Endothelial cell of umbilical vein (primary cell): ENCODE data around the gene ABCG4. TPM values are rescaled to one million over a fixed set of nuclear protein-coding genes. Genes with fewer than 3 reads are reported as not detected.

Experiments
- BruUV-seq: library from RNA; stranded (reverse); fragments of 400-500 nt; replicated peaks from 2 replicates; lab custom pipeline; 2021; lab: Mats Ljungman, UMichigan
- CTCF ChIA-PET: fragments of 300-600, 350-600 bp; sonication (Branson Sonifier 250); formaldehyde crosslinking; loops from one replicate; lab custom pipeline; 2021; ENCODE audit warnings: antibody characterized with exemption, inconsistent platforms; lab: Charles Lee
- POLR2A ChIA-PET: fragments of 300-600, 350-600 bp; sonication (Branson Sonifier 250); formaldehyde crosslinking; loops from one replicate; lab custom pipeline; 2021; ENCODE audit warnings: antibody characterized with exemption, inconsistent platforms; lab: Charles Lee
- DNase-seq: peaks from one replicate; pipeline ENCODE4 v3.0.0-alpha.2; 2011; ENCODE audit warnings: low read depth, low spot score
- FAIRE-seq: peaks from 2 replicates; lab custom pipeline; 2011; peaks lifted over from hg19 to GRCh38; lab: Jason Lieb, UNC
- H2AFZ ChIP-seq: 2 replicates; pipeline ENCODE4 v1.6.0; 2012; ENCODE audit warnings: low read depth, low read length, control low read depth, inconsistent platforms
- H3K27ac ChIP-seq: 2 replicates; pipeline ENCODE4 v1.5.1; 2011; ENCODE audit warnings: low read depth, mild to moderate bottlenecking, control low read depth, low read length, moderate library complexity; ENCODE audit not compliant: insufficient read depth
- H3K27me3 ChIP-seq, 2 experiments: 2 replicates each; pipeline versions ENCODE4 v1.6.0 to v1.6.1; 2011; ENCODE audit warnings: low read length in 2 of 2, mixed read lengths in 1 of 2; ENCODE audit not compliant: control insufficient read depth in 2 of 2, insufficient read depth in 2 of 2
- H3K36me3 ChIP-seq, 2 experiments: 2 replicates in 1 of 2; 3 replicates in 1 of 2; pipeline ENCODE4 v1.5.1; 2011; ENCODE audit warnings: low read length in 2 of 2, mild to moderate bottlenecking in 1 of 2, moderate library complexity in 1 of 2; ENCODE audit not compliant: control insufficient read depth in 2 of 2, insufficient read depth in 2 of 2; ENCODE audit errors: extremely low read depth in 1 of 2
- H3K4me1 ChIP-seq: 3 replicates; pipeline ENCODE4 v1.5.1; 2011; ENCODE audit warnings: mild to moderate bottlenecking, low read length; ENCODE audit not compliant: control insufficient read depth, insufficient read depth; ENCODE audit errors: extremely low read depth
- H3K4me2 ChIP-seq: 2 replicates; pipeline ENCODE4 v1.6.1; 2011; ENCODE audit warnings: low read length, control low read depth, mixed read lengths; ENCODE audit not compliant: insufficient read depth
- H3K4me3 ChIP-seq, 3 experiments: fragments of 200-600 bp in 1 of 3; sonication (generic), shearing (Covaris generic) in 1 of 3; replicated peaks in 1 of 3; 2 replicates each; pipeline ENCODE4 v1.5.1; 2011 to 2016; ENCODE audit warnings: control low read depth in 3 of 3, low read length in 3 of 3, mild to moderate bottlenecking in 2 of 3, inconsistent platforms in 1 of 3, low read depth in 1 of 3, moderate library complexity in 1 of 3; ENCODE audit not compliant: insufficient read depth in 1 of 3
- H3K79me2 ChIP-seq: 2 replicates; pipeline ENCODE4 v1.6.0; 2012; ENCODE audit warnings: low read length, inconsistent platforms; ENCODE audit not compliant: control insufficient read depth, insufficient read depth
- H3K9ac ChIP-seq: replicated peaks from 2 replicates; pipeline ENCODE3; 2011; ENCODE audit warnings: low read length, control low read depth; ENCODE audit not compliant: insufficient read depth; ENCODE audit errors: extremely low read depth
- H3K9me1 ChIP-seq: replicated peaks from 3 replicates; pipeline ENCODE4 v1.6.0; 2011; ENCODE audit warnings: mild to moderate bottlenecking, low read length; ENCODE audit not compliant: control insufficient read depth, insufficient read depth; ENCODE audit errors: extremely low read depth
- H3K9me3 ChIP-seq: replicated peaks from 2 replicates; pipeline ENCODE4 v1.5.1; 2012; ENCODE audit warnings: low read length, inconsistent platforms; ENCODE audit not compliant: control insufficient read depth, insufficient read depth
- H4K20me1 ChIP-seq: replicated peaks from 2 replicates; pipeline ENCODE3; 2011; ENCODE audit warnings: mild to moderate bottlenecking, low read length; ENCODE audit not compliant: control insufficient read depth, insufficient read depth; ENCODE audit errors: extremely low read depth
- CTCF ChIP-seq, 2 donors: IDR thresholded peaks; 1 replicate in 1 of 2; 2 replicates in 1 of 2; pipeline ENCODE4 v1.5.1; 2011; ENCODE audit warnings: low read length in 2 of 2, mild to moderate bottlenecking in 2 of 2, moderate library complexity in 2 of 2, control low read depth in 1 of 2, inconsistent platforms in 1 of 2, low read depth in 1 of 2; ENCODE audit not compliant: insufficient read depth in 1 of 2; ENCODE audit errors: extremely low read depth in 1 of 2
- EZH2 ChIP-seq: IDR thresholded peaks from 2 replicates; pipeline ENCODE4 v1.6.1; 2012; ENCODE audit warnings: borderline replicate concordance, low read depth, mild to moderate bottlenecking, moderate library complexity, low read length, inconsistent platforms; ENCODE audit not compliant: severe bottlenecking
- FOS ChIP-seq: IDR thresholded peaks from 2 replicates; pipeline ENCODE4 v1.6.1; 2011; ENCODE audit warnings: mild to moderate bottlenecking, low read length, moderate library complexity, borderline replicate concordance; ENCODE audit not compliant: insufficient read depth
- GATA2 ChIP-seq: IDR thresholded peaks from 2 replicates; pipeline ENCODE4 v1.7.0; 2011; ENCODE audit warnings: low read depth, mild to moderate bottlenecking, moderate library complexity, mixed read lengths, low read length; ENCODE audit not compliant: insufficient read length, insufficient read depth
- JUN ChIP-seq: IDR thresholded peaks from 2 replicates; pipeline ENCODE4 v1.6.1; 2011; ENCODE audit warnings: borderline replicate concordance, low read depth; ENCODE audit not compliant: insufficient read length, insufficient read depth
- MYC ChIP-seq: IDR thresholded peaks from one replicate; pipeline ENCODE4 v1.6.1; 2011; ENCODE audit warnings: mild to moderate bottlenecking, low read depth, low read length
- POLR2A ChIP-seq: IDR thresholded peaks from 2 replicates; pipeline ENCODE4 v1.6.1; 2012; ENCODE audit warnings: low read depth, mild to moderate bottlenecking, control low read depth, low read length
- POLR2AphosphoS5 ChIP-seq: IDR thresholded peaks from 2 replicates; pipeline ENCODE4 v1.6.1; 2012; ENCODE audit warnings: low read depth, mild to moderate bottlenecking, control low read depth, low read length, moderate library complexity; ENCODE audit not compliant: insufficient read depth
- dilution Hi-C: fragments of 300-500 bp; cut with MboI; formaldehyde crosslinking; loops from one replicate; pipeline ENCODE4 v1.15.0; 2019; ENCODE audit warnings: low sequenced_read_pairs; ENCODE audit not compliant: extremely low pct_ligation_motif_present
- intact Hi-C: fragments of 100-400 bp; cut with micrococcal nuclease; formaldehyde crosslinking; loops from one replicate; pipeline ENCODE4 v1.10.0; 2022
- polyA plus RNA-seq, 4 experiments: library from polyadenylated mRNA; depleted of rRNA in 3 of 4; stranded (reverse) in 3 of 4; unstranded in 1 of 4; fragments of >200 nt; gene quantifications; 2 replicates each; pipeline versions ENCODE4 v1.2.1 to v1.2.3, GENCODE V29; 2011 to 2012; ENCODE audit warnings: missing spikeins in 1 of 4
- total RNA-seq: library from RNA; stranded (reverse); gene quantifications from 2 replicates; pipeline ENCODE4 v1.2.3, GENCODE V29; 2021
- TF ChIP-seq, protein P1 (sequence below): IDR thresholded peaks from 2 replicates; pipeline ENCODE4 v1.6.1; 2011; ENCODE audit not compliant: insufficient read depth, insufficient read length

Gene ABCG4
- total and polyA plus RNA-seq, 2 donors (not counting 3 experiments of a cell fraction or from before 2014, with no cell fraction given) = 1.0 to 1.7 TPM

DNA sequence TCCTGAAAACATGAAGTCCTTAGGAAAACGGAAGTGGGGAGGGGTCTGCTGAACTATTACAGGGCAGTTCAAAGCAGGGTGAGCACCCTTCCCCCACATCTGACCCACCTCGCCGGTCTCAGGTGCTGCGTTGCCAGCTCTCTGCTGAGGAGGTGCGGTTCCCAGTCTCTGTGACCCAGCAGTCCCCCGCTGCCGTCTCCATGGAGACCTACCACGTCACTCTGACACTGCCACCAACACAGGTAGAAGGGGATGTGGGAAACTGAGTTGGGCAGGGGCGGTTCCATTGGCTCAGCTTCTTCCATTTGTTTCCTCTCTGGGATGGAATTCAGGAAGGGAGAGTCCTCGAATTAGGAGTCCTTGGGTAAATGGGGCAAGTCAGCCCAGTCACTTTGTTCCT is 38.4 kb upstream of the ABCG4 start:
- H3K27me3 ChIP-seq = no peaks in the 10 kb centered on the region
- TF ChIP-seq POLR2AphosphoS5 = no peak
- no peak for TF ChIP-seq EZH2
- no peak for TF ChIP-seq CTCF (IDR thresholded peaks at IDR 0.05; ENCODE audit: extremely low read depth in 1 of 2, insufficient read depth in 1 of 2, low read depth in 1 of 2, low read length in 2 of 2)
- no peak for TF ChIP-seq GATA2
- no peak for TF ChIP-seq FOS
- TF ChIP-seq JUN = no peak
- TF ChIP-seq MYC = no peak
- TF ChIP-seq POLR2A = no peak
- TF ChIP-seq, protein P1, sequence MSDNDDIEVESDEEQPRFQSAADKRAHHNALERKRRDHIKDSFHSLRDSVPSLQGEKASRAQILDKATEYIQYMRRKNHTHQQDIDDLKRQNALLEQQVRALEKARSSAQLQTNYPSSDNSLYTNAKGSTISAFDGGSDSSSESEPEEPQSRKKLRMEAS = no peak
- no peak overlapping the region for H3K4me3 ChIP-seq
- H3K4me1 ChIP-seq = peaks cover 15% of the 10 kb centered on the region
- CTCF ChIA-PET = interaction anchor here (1.6 kb wide), 1 partner anchor 15 kb away, joined by 4 read pairs; a partner anchor contains a TSS
- no peak overlapping the region for H3K4me2 ChIP-seq
- intact Hi-C loops (no loop called here), dilution Hi-C loops (no loop called here)
- POLR2A ChIA-PET = no interaction called here
- FAIRE-seq (no peak), DNase-seq (no peak)
- BruUV-seq = no TSS peak
- no peaks in the 10 kb centered on the region for H3K79me2 ChIP-seq
- H3K27ac ChIP-seq = no peak overlapping the region
- no peaks in the 10 kb centered on the region for H4K20me1 ChIP-seq
- peaks cover 7 to 25% of the 10 kb centered on the region in 2 experiments for H3K36me3 ChIP-seq
- no peaks in the 10 kb centered on the region for H3K9me1 ChIP-seq
- no peaks in the 10 kb centered on the region for H3K9me3 ChIP-seq
- H2AFZ ChIP-seq = no peak overlapping the region
- H3K9ac ChIP-seq = no peak overlapping the region
